ENCODE data around the gene RPTOR.

RPTOR gene

GRCh38 chr17:80831491-80831890 is 286.9 kb downstream of the RPTOR start:
- in situ Hi-C loops (cut with MboI; ENCODE audit: low sequenced_read_pairs, unreplicated experiment): no loop called here
- no peak for TF ChIP-seq CTCF (IDR thresholded peaks at IDR 0.05; ENCODE audit: borderline replicate concordance, control extremely low read depth, extremely low read depth, insufficient read depth, missing control alignments)
- no peak for DNase-seq (ENCODE audit: low spot score)

DNA sequence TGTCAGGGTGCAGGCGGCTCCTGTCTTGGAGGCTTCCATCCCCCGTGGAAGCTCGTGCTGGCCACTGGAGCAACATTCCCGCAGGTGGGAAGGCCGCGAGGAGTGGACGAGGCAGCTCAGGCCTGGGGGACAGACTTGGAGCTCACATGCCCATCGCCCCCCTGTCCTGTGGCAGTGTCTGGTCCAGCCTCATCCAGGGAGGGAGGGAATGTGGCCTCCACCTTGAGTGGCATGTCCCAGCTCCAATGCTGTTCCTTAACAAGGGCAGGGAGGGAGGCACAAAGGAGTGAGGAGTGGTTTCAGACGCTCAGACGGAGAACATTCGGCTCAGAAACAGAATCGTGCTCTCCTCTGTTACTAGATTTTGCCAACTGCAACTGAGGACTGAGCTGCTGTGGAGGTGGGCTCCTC is 287.6 kb downstream of the RPTOR start:
- DNase-seq (ENCODE audit: low spot score): no peak
- in situ Hi-C loops (cut with MboI; ENCODE audit: low sequenced_read_pairs, unreplicated experiment): no loop called here
- TF ChIP-seq CTCF (IDR thresholded peaks at IDR 0.05; ENCODE audit: borderline replicate concordance, control extremely low read depth, extremely low read depth, insufficient read depth, missing control alignments): no peak

DNA sequence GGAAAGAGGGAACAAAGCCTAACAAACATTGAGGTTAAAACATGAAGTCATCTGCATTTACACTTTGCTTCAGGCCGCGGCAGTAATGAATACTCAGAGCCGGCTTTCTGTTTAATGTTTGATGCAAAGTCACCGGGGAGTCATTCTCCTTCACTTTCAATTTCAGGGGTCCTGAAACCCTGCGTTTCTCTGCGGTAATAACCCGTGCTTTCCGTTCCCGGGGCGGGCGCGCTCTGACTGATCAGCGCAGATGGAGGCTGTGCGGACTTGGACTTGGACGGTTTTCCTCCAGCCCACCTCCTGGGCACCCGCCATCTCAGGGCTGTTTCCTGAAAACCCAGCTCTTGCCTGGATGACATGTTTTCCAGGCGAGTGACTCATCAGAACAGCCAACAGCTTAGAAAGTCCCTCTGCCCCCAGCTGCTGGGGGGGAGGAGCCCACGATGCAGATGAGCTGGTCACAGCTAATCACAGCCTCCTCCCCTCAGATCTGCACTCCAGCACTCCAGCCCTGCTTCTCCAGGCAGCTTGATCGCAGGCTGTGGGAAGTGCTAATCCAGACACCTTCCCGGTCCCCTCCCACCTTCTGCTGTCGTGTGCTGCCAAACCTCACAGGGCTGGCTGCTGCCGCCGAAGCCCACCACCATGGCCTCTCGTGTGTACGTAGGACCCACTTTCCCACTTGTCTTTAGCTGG is 288.4 kb downstream of the RPTOR start:
- peak; percentile 94 for DNase-seq (ENCODE audit: low spot score)
- TF ChIP-seq CTCF (IDR thresholded peaks at IDR 0.05; ENCODE audit: borderline replicate concordance, control extremely low read depth, extremely low read depth, insufficient read depth, missing control alignments): no peak
- in situ Hi-C loops (cut with MboI; ENCODE audit: low sequenced_read_pairs, unreplicated experiment): no loop called here

DNA sequence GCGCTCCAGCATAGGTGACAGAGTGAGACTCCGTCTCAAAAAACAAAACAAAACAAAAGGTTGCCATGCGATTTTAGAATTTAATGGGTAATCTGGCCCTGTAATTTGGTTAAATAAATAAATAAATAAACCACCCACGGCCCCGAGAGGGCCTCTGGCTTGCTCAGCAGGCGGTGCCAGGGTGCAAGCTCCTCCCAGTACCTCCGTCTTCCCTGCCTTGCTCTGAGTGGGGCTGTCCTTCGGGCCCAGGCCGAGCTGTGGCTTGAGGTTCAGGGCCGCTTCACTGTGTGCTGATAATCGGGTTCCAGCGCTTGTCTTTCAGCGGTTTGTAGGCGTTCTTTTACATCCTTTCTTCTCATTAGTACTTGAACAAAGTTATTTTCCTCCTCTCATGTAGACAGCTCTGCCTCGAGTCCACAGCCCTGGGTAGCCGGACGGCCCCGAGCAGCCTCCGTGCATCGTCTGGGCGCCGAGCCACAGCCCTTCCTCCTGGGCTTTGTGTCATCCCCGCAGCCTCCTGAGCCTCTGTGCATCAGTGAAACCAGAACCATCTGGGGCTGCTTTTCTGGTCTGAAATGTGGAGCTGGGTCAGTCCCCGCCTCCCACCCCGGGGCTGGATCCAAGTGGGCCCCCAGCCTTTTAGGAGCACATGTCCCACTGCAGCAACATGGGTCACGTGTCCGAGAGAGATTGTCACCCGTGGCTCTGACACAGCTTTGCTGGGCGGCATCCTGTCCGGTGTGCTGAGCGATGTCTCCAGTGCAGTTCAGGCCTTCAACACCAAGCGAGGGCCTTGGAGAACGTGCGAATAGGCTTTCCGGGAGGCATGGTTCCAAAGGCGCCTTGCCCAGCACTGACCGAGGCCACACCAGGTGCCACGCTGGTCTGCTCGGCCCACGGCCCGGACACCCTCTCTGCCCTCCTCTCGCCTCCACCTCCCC is 289.6 kb downstream of the RPTOR start:
- no peak for DNase-seq (ENCODE audit: low spot score)
- in situ Hi-C loops (cut with MboI; ENCODE audit: low sequenced_read_pairs, unreplicated experiment): no loop called here
- TF ChIP-seq CTCF (IDR thresholded peaks at IDR 0.05; ENCODE audit: borderline replicate concordance, control extremely low read depth, extremely low read depth, insufficient read depth, missing control alignments): no peak

- DNase-seq (ENCODE audit: low spot score): no peak
- in situ Hi-C loops (cut with MboI; ENCODE audit: low sequenced_read_pairs, unreplicated experiment): no loop called here
- TF ChIP-seq CTCF (IDR thresholded peaks at IDR 0.05; ENCODE audit: borderline replicate concordance, control extremely low read depth, extremely low read depth, insufficient read depth, missing control alignments): no peak
Measured at GRCh38 chr17:80834893-80835275, 290.2 kb downstream of the RPTOR start.

DNA sequence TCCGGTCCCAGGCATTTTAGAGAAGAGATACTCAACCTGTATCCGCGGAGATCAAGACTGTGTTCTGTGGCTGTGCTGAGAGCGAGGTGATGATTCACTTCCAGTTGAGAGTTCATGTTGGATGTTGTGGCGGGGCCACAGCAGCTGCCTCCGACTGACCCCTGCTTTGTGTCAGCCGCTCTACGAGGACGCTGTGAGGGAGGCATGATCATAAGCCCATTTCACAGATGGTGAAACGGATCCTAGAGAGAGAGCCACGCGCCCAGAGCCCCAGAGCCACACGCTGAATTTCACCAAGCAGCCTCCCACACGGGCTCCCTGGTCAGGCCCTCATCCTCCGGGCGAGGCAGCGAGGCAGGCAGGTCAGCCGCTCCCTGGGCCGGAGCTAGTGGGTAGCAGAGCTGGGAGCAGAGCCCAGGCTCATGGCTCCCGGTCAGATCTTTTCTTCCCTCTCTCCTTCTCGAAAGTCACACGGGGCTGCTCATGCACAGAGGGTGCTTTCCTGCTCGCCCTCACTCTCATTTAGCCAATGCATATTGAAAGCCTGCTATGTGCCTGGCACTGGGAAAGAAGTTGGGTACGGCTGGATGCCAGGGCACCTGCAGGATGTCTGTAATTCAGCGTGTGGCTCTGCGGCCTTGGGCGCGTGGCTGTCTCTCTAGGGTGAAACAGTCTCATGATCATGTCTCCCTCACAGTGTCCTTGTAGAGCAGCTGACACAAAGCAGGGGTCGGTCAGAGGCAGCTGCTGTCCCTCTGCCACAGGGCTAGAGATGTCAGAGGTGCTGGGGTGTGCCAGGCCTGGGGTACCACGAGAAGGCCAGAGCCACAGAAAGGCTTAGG is 291.4 kb downstream of the RPTOR start:
- no peak for TF ChIP-seq CTCF (IDR thresholded peaks at IDR 0.05; ENCODE audit: borderline replicate concordance, control extremely low read depth, extremely low read depth, insufficient read depth, missing control alignments)
- no peak for DNase-seq (ENCODE audit: low spot score)
- in situ Hi-C loops (cut with MboI; ENCODE audit: low sequenced_read_pairs, unreplicated experiment): no loop called here

Measured in GM13976 (cell line).